ENCODE results near the gene RAB3B.

DNA sequence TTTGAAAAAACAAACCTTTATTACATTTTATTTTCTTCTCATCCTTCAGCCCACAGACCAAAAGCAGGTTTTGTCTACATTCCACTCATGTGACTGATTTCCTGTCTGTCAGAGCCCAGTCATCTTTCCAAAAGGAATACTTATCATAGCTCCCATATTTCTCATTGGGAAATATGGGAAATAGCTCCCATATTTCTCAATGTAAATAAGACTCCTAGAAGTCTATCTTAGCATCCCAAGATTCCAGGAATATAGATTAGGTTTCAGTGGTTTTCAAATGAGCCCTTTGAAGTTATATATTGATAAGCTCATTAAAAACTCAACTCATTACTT lies 92.8 kb downstream of the RAB3B start:
- TF ChIP-seq, protein P1, sequence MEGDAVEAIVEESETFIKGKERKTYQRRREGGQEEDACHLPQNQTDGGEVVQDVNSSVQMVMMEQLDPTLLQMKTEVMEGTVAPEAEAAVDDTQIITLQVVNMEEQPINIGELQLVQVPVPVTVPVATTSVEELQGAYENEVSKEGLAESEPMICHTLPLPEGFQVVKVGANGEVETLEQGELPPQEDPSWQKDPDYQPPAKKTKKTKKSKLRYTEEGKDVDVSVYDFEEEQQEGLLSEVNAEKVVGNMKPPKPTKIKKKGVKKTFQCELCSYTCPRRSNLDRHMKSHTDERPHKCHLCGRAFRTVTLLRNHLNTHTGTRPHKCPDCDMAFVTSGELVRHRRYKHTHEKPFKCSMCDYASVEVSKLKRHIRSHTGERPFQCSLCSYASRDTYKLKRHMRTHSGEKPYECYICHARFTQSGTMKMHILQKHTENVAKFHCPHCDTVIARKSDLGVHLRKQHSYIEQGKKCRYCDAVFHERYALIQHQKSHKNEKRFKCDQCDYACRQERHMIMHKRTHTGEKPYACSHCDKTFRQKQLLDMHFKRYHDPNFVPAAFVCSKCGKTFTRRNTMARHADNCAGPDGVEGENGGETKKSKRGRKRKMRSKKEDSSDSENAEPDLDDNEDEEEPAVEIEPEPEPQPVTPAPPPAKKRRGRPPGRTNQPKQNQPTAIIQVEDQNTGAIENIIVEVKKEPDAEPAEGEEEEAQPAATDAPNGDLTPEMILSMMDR (conservative IDR thresholded peaks at IDR 0.05; ENCODE audit: low read depth, low read length), result no peak
- TF ChIP-seq POLR2A (IDR thresholded peaks at IDR 0.05; ENCODE audit: low read depth, low read length), result no peak
- no peak for TF ChIP-seq RCOR1 (IDR thresholded peaks at IDR 0.05; ENCODE audit: insufficient replicate concordance, low read length)
- peak; percentile 80 for TF ChIP-seq CEBPB (IDR thresholded peaks at IDR 0.05; ENCODE audit: low read depth, low read length)
- no peak for TF ChIP-seq MXI1 (IDR thresholded peaks at IDR 0.05; ENCODE audit: borderline replicate concordance, low read depth, low read length)
- TF ChIP-seq CHD1 (IDR thresholded peaks at IDR 0.05; ENCODE audit: low read depth, low read length), result no peak
- TF ChIP-seq, protein P2, sequence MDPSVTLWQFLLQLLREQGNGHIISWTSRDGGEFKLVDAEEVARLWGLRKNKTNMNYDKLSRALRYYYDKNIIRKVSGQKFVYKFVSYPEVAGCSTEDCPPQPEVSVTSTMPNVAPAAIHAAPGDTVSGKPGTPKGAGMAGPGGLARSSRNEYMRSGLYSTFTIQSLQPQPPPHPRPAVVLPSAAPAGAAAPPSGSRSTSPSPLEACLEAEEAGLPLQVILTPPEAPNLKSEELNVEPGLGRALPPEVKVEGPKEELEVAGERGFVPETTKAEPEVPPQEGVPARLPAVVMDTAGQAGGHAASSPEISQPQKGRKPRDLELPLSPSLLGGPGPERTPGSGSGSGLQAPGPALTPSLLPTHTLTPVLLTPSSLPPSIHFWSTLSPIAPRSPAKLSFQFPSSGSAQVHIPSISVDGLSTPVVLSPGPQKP (IDR thresholded peaks at IDR 0.05; ENCODE audit: borderline replicate concordance, low read depth, low read length), result no peak

Data from IMR-90 (cell line).